ENCODE data around the gene CORIN. TPM values are rescaled to one million over a fixed set of nuclear protein-coding genes. Genes with fewer than 3 reads are reported as not detected.

Gene CORIN
- total RNA-seq, 1 experiment from 2014 or later, result not detected

DNA sequence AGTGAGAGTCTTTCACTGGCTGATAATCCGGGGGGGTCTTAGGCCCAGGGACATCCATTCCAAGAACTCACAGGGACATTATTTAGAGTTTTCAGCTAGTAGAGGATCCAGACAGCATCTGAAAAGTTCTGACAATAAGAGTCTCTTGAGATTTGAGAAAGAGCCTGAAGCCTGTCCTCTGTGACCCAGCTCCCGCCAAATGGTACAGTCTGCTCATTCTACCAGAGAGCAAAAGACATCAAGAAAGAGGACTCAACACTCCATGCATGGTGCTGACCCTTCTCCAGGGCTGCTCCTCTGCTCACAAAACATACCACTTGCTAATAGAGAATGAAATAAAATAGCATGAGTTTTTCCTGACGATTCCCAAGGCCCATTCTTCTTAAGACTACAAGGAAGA, 190.8 kb downstream of the CORIN start:
- no peaks in the 10 kb centered on the region for H3K9me3 ChIP-seq (ENCODE audit: low read depth, low read length, poor library complexity, severe bottlenecking)
- H3K27ac ChIP-seq (ENCODE audit: low read depth, low read length, poor library complexity, severe bottlenecking), result no peak overlapping the region
- CTCF ChIA-PET, result no interaction called here
- H3K36me3 ChIP-seq (ENCODE audit: insufficient read depth, low read length, poor library complexity, severe bottlenecking), result no peaks in the 10 kb centered on the region
- no peak overlapping the region for H3K4me3 ChIP-seq (ENCODE audit: low read depth, low read length, poor library complexity, severe bottlenecking)
- POLR2A ChIA-PET (ENCODE audit: low non-redundant PET), result no interaction called here
- intact Hi-C loops (cut with micrococcal nuclease; ENCODE audit: unreplicated experiment), result no loop called here
- DNase-seq (ENCODE audit: low spot score), result no peak
- no peaks in the 10 kb centered on the region for H3K27me3 ChIP-seq (replicated peaks; ENCODE audit: insufficient read depth, low read depth, low read length, poor library complexity)
- H3K4me1 ChIP-seq (ENCODE audit: insufficient read depth, low read length, poor library complexity, severe bottlenecking), result peaks cover 21% of the 10 kb centered on the region
- TF ChIP-seq, protein P1, sequence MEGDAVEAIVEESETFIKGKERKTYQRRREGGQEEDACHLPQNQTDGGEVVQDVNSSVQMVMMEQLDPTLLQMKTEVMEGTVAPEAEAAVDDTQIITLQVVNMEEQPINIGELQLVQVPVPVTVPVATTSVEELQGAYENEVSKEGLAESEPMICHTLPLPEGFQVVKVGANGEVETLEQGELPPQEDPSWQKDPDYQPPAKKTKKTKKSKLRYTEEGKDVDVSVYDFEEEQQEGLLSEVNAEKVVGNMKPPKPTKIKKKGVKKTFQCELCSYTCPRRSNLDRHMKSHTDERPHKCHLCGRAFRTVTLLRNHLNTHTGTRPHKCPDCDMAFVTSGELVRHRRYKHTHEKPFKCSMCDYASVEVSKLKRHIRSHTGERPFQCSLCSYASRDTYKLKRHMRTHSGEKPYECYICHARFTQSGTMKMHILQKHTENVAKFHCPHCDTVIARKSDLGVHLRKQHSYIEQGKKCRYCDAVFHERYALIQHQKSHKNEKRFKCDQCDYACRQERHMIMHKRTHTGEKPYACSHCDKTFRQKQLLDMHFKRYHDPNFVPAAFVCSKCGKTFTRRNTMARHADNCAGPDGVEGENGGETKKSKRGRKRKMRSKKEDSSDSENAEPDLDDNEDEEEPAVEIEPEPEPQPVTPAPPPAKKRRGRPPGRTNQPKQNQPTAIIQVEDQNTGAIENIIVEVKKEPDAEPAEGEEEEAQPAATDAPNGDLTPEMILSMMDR (conservative IDR thresholded peaks at IDR 0.05; ENCODE audit: low read depth, low read length), result no peak
- TF ChIP-seq EZH2 (IDR thresholded peaks at IDR 0.05; ENCODE audit: borderline replicate concordance, low read depth, low read length, poor library complexity, severe bottlenecking), result no peak
- no TSS peak for BruUV-seq (replicated peaks)

DNA sequence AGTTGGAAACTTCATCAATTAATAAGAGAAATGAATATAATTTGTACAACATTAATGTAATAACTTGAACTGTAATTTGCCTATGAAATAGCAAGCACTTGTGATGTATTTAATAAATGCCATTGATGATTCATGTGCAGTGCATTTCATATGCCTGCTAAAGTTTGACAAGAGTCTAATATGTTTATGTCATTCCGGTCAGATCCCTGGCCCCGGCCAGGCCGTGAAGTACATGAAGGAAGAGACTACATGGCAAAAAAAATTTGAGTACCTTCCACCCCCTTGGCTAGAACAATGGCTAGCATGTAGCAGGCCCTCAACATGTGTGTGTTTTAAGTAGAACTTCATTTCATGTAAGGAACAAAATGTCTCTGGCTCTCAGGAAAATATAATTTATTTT, 191.5 kb downstream of the CORIN start:
- H3K27me3 ChIP-seq (replicated peaks; ENCODE audit: insufficient read depth, low read depth, low read length, poor library complexity), result no peaks in the 10 kb centered on the region
- DNase-seq (ENCODE audit: low spot score), result no peak
- no peak for TF ChIP-seq EZH2 (IDR thresholded peaks at IDR 0.05; ENCODE audit: borderline replicate concordance, low read depth, low read length, poor library complexity, severe bottlenecking)
- TF ChIP-seq, protein P1 (conservative IDR thresholded peaks at IDR 0.05; ENCODE audit: low read depth, low read length), result no peak
- ChIA-PET CTCF (no interaction called here), POLR2A (ENCODE audit: low non-redundant PET) (no interaction called here)
- no peak overlapping the region for H3K4me3 ChIP-seq (ENCODE audit: low read depth, low read length, poor library complexity, severe bottlenecking)
- intact Hi-C loops (cut with micrococcal nuclease; ENCODE audit: unreplicated experiment), result no loop called here
- H3K27ac ChIP-seq (ENCODE audit: low read depth, low read length, poor library complexity, severe bottlenecking), result no peak overlapping the region
- BruUV-seq (replicated peaks), result no TSS peak
- H3K4me1 ChIP-seq (ENCODE audit: insufficient read depth, low read length, poor library complexity, severe bottlenecking), result peaks cover 28% of the 10 kb centered on the region
- no peaks in the 10 kb centered on the region for H3K36me3 ChIP-seq (ENCODE audit: insufficient read depth, low read length, poor library complexity, severe bottlenecking)
- H3K9me3 ChIP-seq (ENCODE audit: low read depth, low read length, poor library complexity, severe bottlenecking), result no peaks in the 10 kb centered on the region

DNA sequence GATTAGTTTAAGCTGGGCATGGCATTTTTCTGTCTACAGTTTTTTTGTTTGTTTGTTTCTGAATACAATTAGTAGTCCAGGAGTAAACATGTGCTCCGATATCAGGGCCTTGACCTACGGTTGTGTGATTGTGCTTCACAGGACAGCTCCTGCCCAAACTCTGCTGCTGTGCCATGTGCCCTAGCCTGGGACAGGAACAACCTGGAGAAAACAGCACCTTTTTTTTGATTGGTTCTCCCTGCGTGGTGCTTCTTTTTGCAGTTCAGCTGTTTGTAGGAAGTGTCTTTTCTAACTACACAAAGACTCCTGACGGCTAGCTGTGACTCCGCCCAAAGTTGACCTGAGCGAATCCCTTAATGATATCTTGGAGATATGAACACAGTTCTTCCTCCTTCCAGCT, 194.0 kb downstream of the CORIN start:
- DNase-seq (ENCODE audit: low spot score), result no peak
- CTCF ChIA-PET, result no interaction called here
- POLR2A ChIA-PET (ENCODE audit: low non-redundant PET), result interaction anchor here (0.6 kb wide), 1 partner anchor 71 kb away, joined by 3 read pairs; no protein-coding TSS in a partner anchor

More for the DNA sequence above, 194.0 kb downstream of the CORIN start:
- TF ChIP-seq, protein P1 (conservative IDR thresholded peaks at IDR 0.05; ENCODE audit: low read depth, low read length), result no peak
- TF ChIP-seq EZH2 (IDR thresholded peaks at IDR 0.05; ENCODE audit: borderline replicate concordance, low read depth, low read length, poor library complexity, severe bottlenecking), result no peak
- Histone ChIP-seq H3K36me3 (ENCODE audit: insufficient read depth, low read length, poor library complexity, severe bottlenecking) (no peaks in the 10 kb centered on the region), H3K4me1 (ENCODE audit: insufficient read depth, low read length, poor library complexity, severe bottlenecking) (peaks cover 31% of the 10 kb centered on the region), H3K27me3 (replicated peaks; ENCODE audit: insufficient read depth, low read depth, low read length, poor library complexity) (no peaks in the 10 kb centered on the region), H3K9me3 (ENCODE audit: low read depth, low read length, poor library complexity, severe bottlenecking) (no peaks in the 10 kb centered on the region), H3K4me3 (ENCODE audit: low read depth, low read length, poor library complexity, severe bottlenecking) (no peak overlapping the region), H3K27ac (ENCODE audit: low read depth, low read length, poor library complexity, severe bottlenecking) (peak overlapping the region; percentile 25)
- intact Hi-C loops (cut with micrococcal nuclease; ENCODE audit: unreplicated experiment), result no loop called here
- BruUV-seq (replicated peaks), result no TSS peak

Measured in A673 (cell line).